ENCODE measurements around the gene CCL28.
"Not testable (repeated sequence)": the region's sequence is repeated elsewhere in the genome, so short reads cannot be mapped to it uniquely, and the experiment has no call there.

CCL28 gene

GRCh38 chr5:43412156-43412555 is at the start of gene CCL28:
Gene CCL28 (minus strand): TSS chr5:43412391. CDS start chr5:43412316, 75 bp downstream.
- DNase-seq (ENCODE audit: insufficient read length, low spot score) = no peak
- FAIRE-seq = no peak
- TF ChIP-seq POLR2A (IDR thresholded peaks at IDR 0.05; ENCODE audit: low read depth, low read length) = no peak

- DNase-seq (ENCODE audit: insufficient read length, low spot score) (no peak), FAIRE-seq (no peak)
- no peak for TF ChIP-seq POLR2A (IDR thresholded peaks at IDR 0.05; ENCODE audit: low read depth, low read length)
Measured at GRCh38 chr5:43461066-43461465, 48.9 kb upstream of the CCL28 start.

GRCh38 chr5:43456556-43456955 is 44.4 kb upstream of the CCL28 start:
- DNase-seq (ENCODE audit: insufficient read length, low spot score) (no peak), FAIRE-seq (no peak)
- no peak for TF ChIP-seq POLR2A (IDR thresholded peaks at IDR 0.05; ENCODE audit: low read depth, low read length)

- not testable (repeated sequence) for FAIRE-seq
Measured at GRCh38 chr5:43441575-43441974, 29.4 kb upstream of the CCL28 start.

GRCh38 chr5:43437062-43437660 is 25.0 kb upstream of the CCL28 start:
- TF ChIP-seq POLR2A (IDR thresholded peaks at IDR 0.05; ENCODE audit: low read depth, low read length) = no peak
- no peak for DNase-seq (ENCODE audit: insufficient read length, low spot score)
- no peak for FAIRE-seq

More at GRCh38 chr5:43441575-43441974, 29.4 kb upstream of the CCL28 start:
- DNase-seq (ENCODE audit: insufficient read length, low spot score) = not testable (repeated sequence)

- TF ChIP-seq POLR2A (IDR thresholded peaks at IDR 0.05; ENCODE audit: low read depth, low read length) = no peak
- FAIRE-seq = no peak
- no peak for DNase-seq (ENCODE audit: insufficient read length, low spot score)
Measured at GRCh38 chr5:43433382-43433781, 21.2 kb upstream of the CCL28 start.

- TF ChIP-seq POLR2A (IDR thresholded peaks at IDR 0.05; ENCODE audit: low read depth, low read length) = no peak
- FAIRE-seq (peak; percentile 20), DNase-seq (ENCODE audit: insufficient read length, low spot score) (no peak)
Measured at GRCh38 chr5:43432486-43433375, 20.5 kb upstream of the CCL28 start.

GRCh38 chr5:43429706-43430105 is 17.5 kb upstream of the CCL28 start:
- no peak for TF ChIP-seq POLR2A (IDR thresholded peaks at IDR 0.05; ENCODE audit: low read depth, low read length)
- no peak for DNase-seq (ENCODE audit: insufficient read length, low spot score)
- no peak for FAIRE-seq

GRCh38 chr5:43429016-43429415 is 16.8 kb upstream of the CCL28 start:
- DNase-seq (ENCODE audit: insufficient read length, low spot score) (no peak), FAIRE-seq (no peak)
- no peak for TF ChIP-seq POLR2A (IDR thresholded peaks at IDR 0.05; ENCODE audit: low read depth, low read length)

- no peak for TF ChIP-seq POLR2A (IDR thresholded peaks at IDR 0.05; ENCODE audit: low read depth, low read length)
- no peak for FAIRE-seq
- DNase-seq (ENCODE audit: insufficient read length, low spot score) = no peak
Measured at GRCh38 chr5:43427306-43427705, 15.1 kb upstream of the CCL28 start.

GRCh38 chr5:43425983-43426382 is 13.8 kb upstream of the CCL28 start:
- DNase-seq (ENCODE audit: insufficient read length, low spot score) = peak; percentile 66
- no peak for TF ChIP-seq POLR2A (IDR thresholded peaks at IDR 0.05; ENCODE audit: low read depth, low read length)
- peak; percentile 98 for FAIRE-seq

- not testable (repeated sequence) for FAIRE-seq; DNase-seq (ENCODE audit: insufficient read length, low spot score)
Measured at GRCh38 chr5:43423086-43423485, 10.9 kb upstream of the CCL28 start.

- FAIRE-seq = peak; percentile 90
- DNase-seq (ENCODE audit: insufficient read length, low spot score) = peak; percentile 30
- no peak for TF ChIP-seq POLR2A (IDR thresholded peaks at IDR 0.05; ENCODE audit: low read depth, low read length)
Measured at GRCh38 chr5:43422143-43422542, 10.0 kb upstream of the CCL28 start.

- DNase-seq (ENCODE audit: insufficient read length, low spot score) = no peak
- no peak for FAIRE-seq
- no peak for TF ChIP-seq POLR2A (IDR thresholded peaks at IDR 0.05; ENCODE audit: low read depth, low read length)
Measured at GRCh38 chr5:43421450-43422133, 9.4 kb upstream of the CCL28 start.
